ENCODE measurements around the gene ZNF813. TPM values are rescaled to one million over a fixed set of nuclear protein-coding genes. Genes with fewer than 3 reads are reported as not detected.
A peak's percentile ranks its signal among the peaks of the same experiment; 100 is the strongest.

ZNF813 gene
- total and polyA plus RNA-seq, 2 donors (not counting 1 experiment from before 2014, with no cell fraction given), result 1.2 to 10.8 TPM

DNA sequence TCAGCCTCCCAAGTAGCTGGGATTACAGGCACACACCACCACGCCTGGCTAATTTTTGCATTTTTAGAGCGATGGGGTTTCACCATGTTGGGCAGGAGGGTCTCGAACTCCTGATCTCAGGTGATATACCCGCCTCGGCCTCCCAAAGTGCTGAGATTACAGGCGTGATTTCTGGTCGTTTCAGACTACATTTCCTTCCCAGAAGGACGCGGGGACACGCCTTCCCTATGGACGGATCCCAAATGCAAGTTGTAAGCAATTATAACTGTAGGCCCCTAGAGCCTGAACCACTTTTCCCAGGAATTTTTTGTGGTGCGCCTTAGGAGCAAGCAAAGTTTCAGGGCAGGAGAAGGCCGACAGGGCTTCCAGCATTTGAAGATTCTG is 52.6 kb downstream of the ZNF813 start:
- H3K27me3 ChIP-seq (replicated peaks in 1 of 4; ENCODE audit: control extremely low read depth in 1 of 4, control insufficient read depth in 3 of 4, insufficient read depth in 4 of 4, low read length in 3 of 4), result no peaks in the 10 kb centered on the region
- peak overlapping the region; percentile 66 to 89 for H3K27ac ChIP-seq (ENCODE audit: low read length in 2 of 2)
- WGBS (ENCODE audit: insufficient coverage), result 90% methylated on average over 13 of the region's 13 CpGs
- ChIA-PET POLR2A (interaction anchor here (0.6 to 1.0 kb wide), 2 partner anchors 326 to 1957 kb away, joined by 3 read pairs; no protein-coding TSS in a partner anchor), CTCF (interaction anchor here (0.8 to 2.2 kb wide), 7 partner anchors 8 to 325 kb away, joined by 3 to 7 read pairs (median 3); no protein-coding TSS in a partner anchor)
- H3K4me1 Mint-ChIP-seq, result peaks cover 16% of the 10 kb centered on the region
- H2AFZ ChIP-seq (ENCODE audit: insufficient read depth, low read depth, low read length, poor library complexity, severe bottlenecking), result peak overlapping the region; percentile 100
- intact Hi-C loops (cut with micrococcal nuclease), result loop anchor here (1.0 to 2.0 kb wide), 3 partner anchors 53 to 1471 kb away; partner anchors contain the start of genes ZNF432, ZNF765 and ZNF813
- H3K4me3 Mint-ChIP-seq, result peak overlapping the region; percentile 96
- peak overlapping the region; percentile 91 for H3K9ac ChIP-seq (ENCODE audit: low read length)
- peak overlapping the region; percentile 100 for H3K4me2 ChIP-seq (replicated peaks; ENCODE audit: low read depth, low read length, poor library complexity, severe bottlenecking)
- peaks cover 10% of the 10 kb centered on the region for H3K9me3 Mint-ChIP-seq (ENCODE audit: insufficient read depth)
- H3K9me3 ChIP-seq (ENCODE audit: control extremely low read depth in 1 of 3, control insufficient read depth in 2 of 3, insufficient read depth in 1 of 3, low read length in 2 of 3), result peaks cover 0 to 46% (median 10%) of the 10 kb centered on the region in 3 donors
- peak overlapping the region; percentile 95 for H3K27ac Mint-ChIP-seq
- no peaks in the 10 kb centered on the region for H4K20me1 ChIP-seq (ENCODE audit: control insufficient read depth, insufficient read depth, low read length, poor library complexity, severe bottlenecking)
- ATAC-seq (ENCODE audit: low read depth) (no peak), DNase-seq (no peak)
- no peaks in the 10 kb centered on the region for H3K27me3 Mint-ChIP-seq
- no peaks in the 10 kb centered on the region for H3K79me2 ChIP-seq (ENCODE audit: control insufficient read depth, insufficient read depth, low read length)
- peaks cover 7 to 15% of the 10 kb centered on the region in 2 donors for H3K4me1 ChIP-seq (ENCODE audit: control insufficient read depth in 2 of 2, insufficient read depth in 2 of 2, low read length in 2 of 2)
- H3K4me3 ChIP-seq (ENCODE audit: control extremely low read depth in 1 of 5, extremely low read depth in 1 of 5, insufficient read depth in 1 of 5, low read depth in 2 of 5, low read length in 4 of 5), result peak overlapping the region; percentile 59 to 96 (median 81)
- TF ChIP-seq, protein P1, sequence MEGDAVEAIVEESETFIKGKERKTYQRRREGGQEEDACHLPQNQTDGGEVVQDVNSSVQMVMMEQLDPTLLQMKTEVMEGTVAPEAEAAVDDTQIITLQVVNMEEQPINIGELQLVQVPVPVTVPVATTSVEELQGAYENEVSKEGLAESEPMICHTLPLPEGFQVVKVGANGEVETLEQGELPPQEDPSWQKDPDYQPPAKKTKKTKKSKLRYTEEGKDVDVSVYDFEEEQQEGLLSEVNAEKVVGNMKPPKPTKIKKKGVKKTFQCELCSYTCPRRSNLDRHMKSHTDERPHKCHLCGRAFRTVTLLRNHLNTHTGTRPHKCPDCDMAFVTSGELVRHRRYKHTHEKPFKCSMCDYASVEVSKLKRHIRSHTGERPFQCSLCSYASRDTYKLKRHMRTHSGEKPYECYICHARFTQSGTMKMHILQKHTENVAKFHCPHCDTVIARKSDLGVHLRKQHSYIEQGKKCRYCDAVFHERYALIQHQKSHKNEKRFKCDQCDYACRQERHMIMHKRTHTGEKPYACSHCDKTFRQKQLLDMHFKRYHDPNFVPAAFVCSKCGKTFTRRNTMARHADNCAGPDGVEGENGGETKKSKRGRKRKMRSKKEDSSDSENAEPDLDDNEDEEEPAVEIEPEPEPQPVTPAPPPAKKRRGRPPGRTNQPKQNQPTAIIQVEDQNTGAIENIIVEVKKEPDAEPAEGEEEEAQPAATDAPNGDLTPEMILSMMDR (IDR thresholded peaks at IDR 0.05), result no peak
- no peak for TF ChIP-seq EZH2 (IDR thresholded peaks at IDR 0.05; ENCODE audit: borderline replicate concordance, insufficient read depth, low read depth, low read length, poor library complexity, severe bottlenecking)
- H3K36me3 ChIP-seq (replicated peaks in 1 of 2; ENCODE audit: control extremely low read depth in 1 of 2, control insufficient read depth in 1 of 2, extremely low read depth in 1 of 2, insufficient read depth in 2 of 2, low read length in 1 of 2), result no peaks in the 10 kb centered on the region

All from B cell (primary cell).